Mesothelial cell of epicardium (in vitro differentiated cells): ENCODE measurements around the gene COL15A1. TPM values are rescaled to one million over a fixed set of nuclear protein-coding genes. Genes with fewer than 3 reads are reported as not detected.

ENCODE experiments used
- DNase-seq, 2 experiments: peaks; one replicate each; pipeline ENCODE4 v3.0.0; 2021; ENCODE audit warnings: low spot score in 2 of 2; ENCODE audit not compliant: unreplicated experiment in 2 of 2
- H3K27ac Mint-ChIP-seq: 2 replicates; pipeline ENCODE4 v1.8.0; 2021; ENCODE audit warnings: mixed read lengths
- H3K27me3 Mint-ChIP-seq: 2 replicates; pipeline ENCODE4 v1.8.0; 2021; ENCODE audit warnings: low read depth, mixed read lengths
- H3K36me3 Mint-ChIP-seq: 2 replicates; pipeline ENCODE4 v1.8.0; 2021; ENCODE audit warnings: mixed read lengths
- H3K4me1 Mint-ChIP-seq: 2 replicates; pipeline ENCODE4 v1.8.0; 2021; ENCODE audit warnings: mixed read lengths
- H3K4me3 Mint-ChIP-seq: 2 replicates; pipeline ENCODE4 v1.8.0; 2021; ENCODE audit warnings: mild to moderate bottlenecking, moderate library complexity, mixed read lengths
- H3K9me3 Mint-ChIP-seq: 2 replicates; pipeline ENCODE4 v1.8.0; 2021; ENCODE audit warnings: mixed read lengths
- total RNA-seq: library from RNA; stranded (reverse); gene quantifications from 3 replicates; pipeline ENCODE4 v1.2.1, GENCODE V29; 2021
- TF ChIP-seq, protein P1 (sequence below): fragments of 200-600 bp; sonication (generic); IDR thresholded peaks from one replicate; pipeline ENCODE4 v1.5.0; 2021; ENCODE audit warnings: antibody characterized with exemption; ENCODE audit not compliant: unreplicated experiment

The COL15A1 gene
- total RNA-seq, 1 donor from 2014 or later, result 50.1 TPM

DNA sequence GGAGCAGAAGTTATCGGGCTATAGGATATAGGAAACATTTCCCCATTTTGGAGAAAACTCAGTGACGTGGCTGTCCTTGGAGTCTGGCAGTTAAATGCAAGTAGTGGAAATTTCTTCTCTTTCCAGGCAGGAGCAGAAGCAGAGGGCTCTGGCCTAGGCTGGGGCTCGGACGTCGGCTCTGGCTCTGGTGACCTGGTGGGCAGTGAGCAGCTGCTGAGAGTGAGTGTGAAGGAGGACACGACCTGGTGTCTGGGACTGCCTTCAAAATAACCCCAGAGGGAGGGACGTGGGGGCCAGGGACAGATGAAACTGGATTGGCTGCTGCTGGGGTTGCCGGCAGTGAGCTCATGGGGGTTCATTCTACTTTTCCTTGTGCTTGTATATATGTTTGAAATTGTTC is 79.5 kb downstream of the COL15A1 start:
- Mint-ChIP-seq H3K27ac (no peak overlapping the region), H3K27me3 (no peaks in the 10 kb centered on the region), H3K4me1 (peaks cover 5% of the 10 kb centered on the region), H3K36me3 (no peaks in the 10 kb centered on the region), H3K4me3 (no peak overlapping the region), H3K9me3 (peaks cover under 1% of the 10 kb centered on the region)
- peak in 1 of 2 experiments; percentile 36 for DNase-seq
- TF ChIP-seq, protein P1, sequence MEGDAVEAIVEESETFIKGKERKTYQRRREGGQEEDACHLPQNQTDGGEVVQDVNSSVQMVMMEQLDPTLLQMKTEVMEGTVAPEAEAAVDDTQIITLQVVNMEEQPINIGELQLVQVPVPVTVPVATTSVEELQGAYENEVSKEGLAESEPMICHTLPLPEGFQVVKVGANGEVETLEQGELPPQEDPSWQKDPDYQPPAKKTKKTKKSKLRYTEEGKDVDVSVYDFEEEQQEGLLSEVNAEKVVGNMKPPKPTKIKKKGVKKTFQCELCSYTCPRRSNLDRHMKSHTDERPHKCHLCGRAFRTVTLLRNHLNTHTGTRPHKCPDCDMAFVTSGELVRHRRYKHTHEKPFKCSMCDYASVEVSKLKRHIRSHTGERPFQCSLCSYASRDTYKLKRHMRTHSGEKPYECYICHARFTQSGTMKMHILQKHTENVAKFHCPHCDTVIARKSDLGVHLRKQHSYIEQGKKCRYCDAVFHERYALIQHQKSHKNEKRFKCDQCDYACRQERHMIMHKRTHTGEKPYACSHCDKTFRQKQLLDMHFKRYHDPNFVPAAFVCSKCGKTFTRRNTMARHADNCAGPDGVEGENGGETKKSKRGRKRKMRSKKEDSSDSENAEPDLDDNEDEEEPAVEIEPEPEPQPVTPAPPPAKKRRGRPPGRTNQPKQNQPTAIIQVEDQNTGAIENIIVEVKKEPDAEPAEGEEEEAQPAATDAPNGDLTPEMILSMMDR, result no peak

DNA sequence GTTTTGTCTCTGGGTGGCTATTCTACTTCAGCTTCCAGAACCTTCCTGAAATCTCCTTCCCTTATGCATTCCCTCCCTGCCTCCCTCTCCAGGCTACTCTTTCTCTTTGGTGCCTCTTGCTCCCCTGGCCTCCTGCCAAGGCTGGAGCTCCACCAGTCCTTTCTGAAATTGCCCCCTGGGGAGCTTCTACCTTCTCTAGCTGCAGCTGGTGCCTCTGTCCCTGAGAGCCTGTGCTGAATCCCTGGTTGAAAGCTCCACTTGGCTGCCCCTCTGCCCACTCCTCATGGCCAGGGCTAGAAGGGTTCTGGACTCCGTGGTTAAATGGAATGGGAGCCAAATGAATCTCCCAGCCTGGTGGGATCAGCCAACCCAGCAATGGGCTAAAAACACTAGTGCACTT is 80.1 kb downstream of the COL15A1 start:
- TF ChIP-seq, protein P1, result no peak
- peaks cover 6% of the 10 kb centered on the region for H3K4me1 Mint-ChIP-seq
- no peak overlapping the region for H3K27ac Mint-ChIP-seq
- no peaks in the 10 kb centered on the region for H3K27me3 Mint-ChIP-seq
- no peaks in the 10 kb centered on the region for H3K36me3 Mint-ChIP-seq
- peak in 1 of 2 experiments; percentile 35 for DNase-seq
- H3K9me3 Mint-ChIP-seq, result no peaks in the 10 kb centered on the region
- H3K4me3 Mint-ChIP-seq, result no peak overlapping the region

DNA sequence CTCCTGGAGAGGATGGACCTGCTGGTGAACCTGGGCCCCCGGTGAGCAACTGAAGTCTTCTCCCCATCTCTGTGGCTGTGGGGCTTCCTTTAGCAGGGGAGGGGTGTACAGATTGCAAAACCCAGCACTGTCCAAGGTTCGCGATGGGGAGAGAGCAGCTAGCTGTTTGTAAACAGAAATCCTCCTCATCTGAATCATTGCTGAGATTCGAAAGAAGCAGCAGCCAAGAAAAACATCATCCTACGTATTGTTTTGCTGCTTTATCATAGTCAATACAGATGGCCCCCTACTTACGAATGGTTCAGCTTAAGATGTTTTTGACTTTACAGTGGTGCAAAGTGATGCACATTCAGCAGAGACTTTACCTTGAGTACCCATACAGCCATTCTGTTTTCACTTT is 81.3 kb downstream of the COL15A1 start:
- Mint-ChIP-seq H3K36me3 (no peaks in the 10 kb centered on the region), H3K4me1 (peaks cover 13% of the 10 kb centered on the region), H3K9me3 (no peaks in the 10 kb centered on the region), H3K27ac (no peak overlapping the region), H3K27me3 (no peaks in the 10 kb centered on the region), H3K4me3 (no peak overlapping the region)
- TF ChIP-seq, protein P1, result no peak
- DNase-seq, result peak in 1 of 2 experiments; percentile 9

DNA sequence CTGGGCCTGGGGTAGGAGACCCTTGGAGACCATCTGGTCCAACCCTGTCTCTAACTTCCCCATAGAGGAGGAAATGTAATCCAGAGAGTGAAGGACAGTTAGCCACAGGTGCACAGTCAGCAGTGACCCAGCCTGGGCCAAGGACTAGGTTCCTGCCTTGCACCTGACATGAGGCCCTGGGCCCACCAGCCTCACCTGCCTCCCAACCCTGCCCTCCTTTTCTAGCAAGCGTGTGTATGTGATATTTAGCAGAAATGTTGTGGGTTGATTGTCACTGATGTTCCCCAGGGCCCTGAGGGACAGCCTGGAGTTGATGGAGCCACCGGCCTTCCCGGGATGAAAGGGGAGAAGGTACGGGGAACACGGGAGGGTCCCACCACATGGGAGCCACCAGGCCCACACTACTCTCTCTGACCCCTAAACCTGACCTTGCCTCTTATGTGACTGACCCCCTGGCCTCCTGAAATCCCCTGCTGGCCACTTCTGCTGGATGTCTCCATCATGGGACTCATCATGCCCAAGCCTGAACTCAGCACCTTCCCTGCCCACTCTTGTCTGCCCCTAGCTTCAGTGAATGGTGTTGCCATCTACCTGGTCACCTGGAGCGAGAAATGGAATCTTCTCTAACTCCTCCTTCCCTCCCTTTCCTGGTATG is 82.0 kb downstream of the COL15A1 start:
- H3K27ac Mint-ChIP-seq, result no peak overlapping the region
- H3K27me3 Mint-ChIP-seq, result no peaks in the 10 kb centered on the region
- TF ChIP-seq, protein P1, result no peak
- no peak for DNase-seq
- H3K4me3 Mint-ChIP-seq, result no peak overlapping the region
- H3K4me1 Mint-ChIP-seq, result peaks cover 19% of the 10 kb centered on the region
- H3K36me3 Mint-ChIP-seq, result no peaks in the 10 kb centered on the region
- no peaks in the 10 kb centered on the region for H3K9me3 Mint-ChIP-seq

DNA sequence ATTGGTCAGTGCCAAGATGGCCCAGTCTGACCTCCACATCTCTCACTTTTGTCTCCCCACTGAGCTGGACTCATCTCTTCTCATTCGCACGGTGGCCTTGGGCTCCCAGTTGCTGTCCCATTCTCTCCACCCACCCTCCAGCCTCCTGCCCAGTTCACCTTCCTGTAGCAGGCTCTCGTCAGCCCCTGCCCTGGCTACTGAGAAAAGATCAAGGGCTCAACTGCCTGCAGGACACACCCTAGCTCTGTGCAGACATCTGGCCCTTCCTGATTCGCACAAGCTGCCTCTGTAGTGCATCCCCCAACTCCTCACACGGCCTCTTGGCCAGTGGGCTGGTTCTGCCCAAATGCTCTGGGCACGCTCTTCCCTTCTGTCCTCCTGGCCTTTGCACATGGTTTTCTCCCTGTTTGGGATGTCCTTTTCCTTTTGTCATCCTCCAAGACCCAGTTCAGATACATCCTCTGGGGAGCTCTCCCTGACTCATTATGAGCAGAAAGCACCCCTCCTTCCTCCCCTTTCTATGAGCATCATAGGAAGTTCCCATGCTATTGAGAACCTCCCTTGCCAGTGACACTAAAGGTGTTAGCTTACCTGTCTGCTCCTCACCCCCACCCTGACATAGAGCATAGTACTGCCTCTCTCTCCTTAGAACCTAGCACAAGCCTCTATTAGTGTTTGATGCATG is 82.7 kb downstream of the COL15A1 start:
- Mint-ChIP-seq H3K4me3 (no peak overlapping the region), H3K9me3 (no peaks in the 10 kb centered on the region), H3K36me3 (no peaks in the 10 kb centered on the region), H3K4me1 (peaks cover 19% of the 10 kb centered on the region), H3K27me3 (no peaks in the 10 kb centered on the region), H3K27ac (no peak overlapping the region)
- TF ChIP-seq, protein P1, result no peak
- DNase-seq, result no peak
